Neural cell (in vitro differentiated cells): ENCODE measurements around the gene SLC29A2. TPM values are rescaled to one million over a fixed set of nuclear protein-coding genes. Genes with fewer than 3 reads are reported as not detected.
"Not testable (repeated sequence)": the region's sequence is repeated elsewhere in the genome, so short reads cannot be mapped to it uniquely, and the experiment has no call there.

Source experiments
- H2AFZ ChIP-seq: fragments of 200-600, 300-800 bp; sonication (generic), shearing (Covaris generic); 2 replicates; pipeline ENCODE4 v1.6.0; 2014; ENCODE audit warnings: low read depth, mild to moderate bottlenecking, antibody characterized with exemption, low read length, moderate library complexity
- H3F3A ChIP-seq: fragments of 200-600 bp; shearing (Covaris generic); 2 replicates; pipeline ENCODE4 v1.6.1; 2016; ENCODE audit warnings: mild to moderate bottlenecking, moderate library complexity, mixed read lengths, antibody characterized with exemption, low read length; ENCODE audit not compliant: insufficient read depth, poor library complexity, severe bottlenecking
- H3K27ac ChIP-seq: fragments of 200-600, 300-800 bp; sonication (generic), shearing (Covaris generic); 2 replicates; pipeline ENCODE4 v1.5.1; 2014; ENCODE audit warnings: mild to moderate bottlenecking, low read length, moderate library complexity
- H3K27me3 ChIP-seq: fragments of 300-800, 200-600 bp; sonication (generic), shearing (Covaris generic); 2 replicates; pipeline ENCODE4 v1.6.0; 2014; ENCODE audit warnings: mild to moderate bottlenecking, low read depth, low read length, moderate library complexity; ENCODE audit not compliant: insufficient read depth
- H3K36me3 ChIP-seq: fragments of 300-800, 200-600 bp; sonication (generic), shearing (Covaris generic); 2 replicates; pipeline ENCODE4 v1.5.1; 2014; ENCODE audit warnings: mild to moderate bottlenecking, antibody characterized with exemption, low read length, moderate library complexity; ENCODE audit not compliant: insufficient read depth
- H3K4me2 ChIP-seq: fragments of 300-800, 200-600 bp; sonication (generic), shearing (Covaris generic); 2 replicates; pipeline ENCODE4 v1.6.0; 2014; ENCODE audit warnings: mild to moderate bottlenecking, low read length
- H3K4me3 ChIP-seq: fragments of 300-800, 200-600 bp; sonication (generic), shearing (Covaris generic); 2 replicates; pipeline ENCODE4 v1.5.1; 2014; ENCODE audit warnings: mild to moderate bottlenecking, low read length, moderate library complexity
- H3K79me2 ChIP-seq: fragments of 200-600 bp; shearing (Covaris generic); replicated peaks from 2 replicates; pipeline ENCODE4 v1.6.0; 2014; ENCODE audit warnings: mild to moderate bottlenecking, low read length, moderate library complexity; ENCODE audit not compliant: insufficient read depth
- H3K9ac ChIP-seq: fragments of 300-800, 200-600 bp; sonication (generic), shearing (Covaris generic); 2 replicates; pipeline ENCODE4 v1.6.1; 2016; ENCODE audit warnings: mild to moderate bottlenecking, low read length, mixed read lengths
- H3K9me2 ChIP-seq: fragments of 200-600 bp; shearing (Covaris generic); 2 replicates; pipeline ENCODE4 v1.6.1; 2016; ENCODE audit warnings: mild to moderate bottlenecking, low read length, mixed read lengths; ENCODE audit not compliant: insufficient read depth
- H3K9me3 ChIP-seq: fragments of 200-600, 300-800 bp; sonication (generic), shearing (Covaris generic); 2 replicates; pipeline ENCODE4 v1.6.1; 2016; ENCODE audit warnings: mild to moderate bottlenecking, mixed run types, low read length, moderate library complexity, mixed read lengths
- H4K20me1 ChIP-seq: fragments of 200-600 bp; shearing (Covaris generic); 2 replicates; pipeline ENCODE4 v1.6.1; 2016; ENCODE audit warnings: mild to moderate bottlenecking, mixed run types; ENCODE audit not compliant: insufficient read depth
- RAD21 ChIP-seq: fragments of 450-650 bp; conservative IDR thresholded peaks from 2 replicates; pipeline ENCODE4 v1.6.1; 2014; ENCODE audit warnings: antibody characterized with exemption, mild to moderate bottlenecking, moderate library complexity
- SMC3 ChIP-seq: fragments of 450-650 bp; conservative IDR thresholded peaks from 2 replicates; pipeline ENCODE4 v1.6.1; 2014; ENCODE audit warnings: antibody characterized with exemption, mild to moderate bottlenecking, moderate library complexity; ENCODE audit not compliant: poor library complexity
- TAF1 ChIP-seq: IDR thresholded peaks from 2 replicates; pipeline ENCODE4 v1.6.1; 2012; ENCODE audit warnings: low read depth
- polyA plus RNA-seq: library from polyadenylated mRNA; depleted of rRNA; stranded (reverse); fragments of >200 nt; gene quantifications from 2 replicates; pipeline ENCODE4 v1.2.3, GENCODE V29; 2014
- TF ChIP-seq, protein P1 (sequence below): fragments of 450-650 bp; IDR thresholded peaks from 2 replicates; pipeline ENCODE4 v1.5.1; 2014; ENCODE audit warnings: antibody characterized with exemption, mild to moderate bottlenecking, moderate library complexity; ENCODE audit not compliant: poor library complexity, severe bottlenecking

SLC29A2 gene
- polyA plus RNA-seq, 1 donor from 2014 or later = 1.7 TPM

DNA sequence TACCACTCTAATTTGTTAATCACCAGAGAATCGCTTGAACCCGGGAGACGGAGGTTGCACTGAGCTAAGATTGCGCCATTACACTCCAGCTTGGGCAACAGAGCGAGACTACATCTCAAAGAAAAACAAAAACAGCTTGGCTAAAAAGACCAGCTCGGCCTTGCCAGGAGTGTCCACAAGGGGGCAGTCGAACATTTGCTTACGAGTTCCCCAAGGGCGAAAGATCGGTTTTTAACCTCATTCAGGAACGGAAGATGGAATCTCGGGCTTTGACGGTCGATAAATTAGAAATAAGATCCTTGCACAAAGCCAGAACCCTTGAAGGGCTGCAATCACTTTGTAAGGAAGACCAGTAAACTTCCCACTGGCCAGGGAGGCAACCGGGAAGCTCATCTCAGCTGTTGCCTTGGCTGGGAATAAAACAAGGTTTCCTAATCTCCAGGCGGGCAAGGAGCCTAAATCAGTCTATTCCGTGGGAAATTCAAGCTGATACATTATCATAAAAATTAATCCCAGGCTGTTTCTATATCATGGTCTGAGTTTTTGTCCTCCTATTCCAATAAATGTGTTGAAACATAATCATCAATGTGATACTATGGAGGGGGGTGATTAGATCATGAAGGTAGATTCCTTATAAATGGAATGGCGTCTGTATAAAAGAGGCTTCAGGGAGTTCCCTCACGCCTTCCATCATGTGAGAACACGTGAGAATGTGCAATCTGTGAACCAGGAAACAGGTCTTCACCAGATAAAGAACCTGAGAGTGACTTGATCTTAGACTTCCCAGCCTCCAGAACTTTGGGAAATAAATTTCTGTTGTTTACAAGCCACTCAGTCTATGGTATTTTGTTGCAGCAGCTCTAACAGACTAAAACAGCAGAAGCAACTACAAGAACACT, 14.9 kb upstream of the SLC29A2 start:
- Histone ChIP-seq H3K9me3 (no peaks in the 10 kb centered on the region), H3K4me2 (no peak overlapping the region), H3K9ac (peak overlapping the region; percentile 34), H2AFZ (no peak overlapping the region), H3K9me2 (no peaks in the 10 kb centered on the region), H3K27me3 (peaks cover 5% of the 10 kb centered on the region), H3K36me3 (no peaks in the 10 kb centered on the region), H4K20me1 (no peaks in the 10 kb centered on the region), H3K27ac (no peak overlapping the region), H3F3A (no peaks in the 10 kb centered on the region), H3K4me3 (peak overlapping the region; percentile 39), H3K79me2 (no peaks in the 10 kb centered on the region)
- TF ChIP-seq RAD21 = peak; percentile 71
- no peak for TF ChIP-seq TAF1
- peak; percentile 73 for TF ChIP-seq SMC3
- TF ChIP-seq, protein P1, sequence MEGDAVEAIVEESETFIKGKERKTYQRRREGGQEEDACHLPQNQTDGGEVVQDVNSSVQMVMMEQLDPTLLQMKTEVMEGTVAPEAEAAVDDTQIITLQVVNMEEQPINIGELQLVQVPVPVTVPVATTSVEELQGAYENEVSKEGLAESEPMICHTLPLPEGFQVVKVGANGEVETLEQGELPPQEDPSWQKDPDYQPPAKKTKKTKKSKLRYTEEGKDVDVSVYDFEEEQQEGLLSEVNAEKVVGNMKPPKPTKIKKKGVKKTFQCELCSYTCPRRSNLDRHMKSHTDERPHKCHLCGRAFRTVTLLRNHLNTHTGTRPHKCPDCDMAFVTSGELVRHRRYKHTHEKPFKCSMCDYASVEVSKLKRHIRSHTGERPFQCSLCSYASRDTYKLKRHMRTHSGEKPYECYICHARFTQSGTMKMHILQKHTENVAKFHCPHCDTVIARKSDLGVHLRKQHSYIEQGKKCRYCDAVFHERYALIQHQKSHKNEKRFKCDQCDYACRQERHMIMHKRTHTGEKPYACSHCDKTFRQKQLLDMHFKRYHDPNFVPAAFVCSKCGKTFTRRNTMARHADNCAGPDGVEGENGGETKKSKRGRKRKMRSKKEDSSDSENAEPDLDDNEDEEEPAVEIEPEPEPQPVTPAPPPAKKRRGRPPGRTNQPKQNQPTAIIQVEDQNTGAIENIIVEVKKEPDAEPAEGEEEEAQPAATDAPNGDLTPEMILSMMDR = peak; percentile 90

DNA sequence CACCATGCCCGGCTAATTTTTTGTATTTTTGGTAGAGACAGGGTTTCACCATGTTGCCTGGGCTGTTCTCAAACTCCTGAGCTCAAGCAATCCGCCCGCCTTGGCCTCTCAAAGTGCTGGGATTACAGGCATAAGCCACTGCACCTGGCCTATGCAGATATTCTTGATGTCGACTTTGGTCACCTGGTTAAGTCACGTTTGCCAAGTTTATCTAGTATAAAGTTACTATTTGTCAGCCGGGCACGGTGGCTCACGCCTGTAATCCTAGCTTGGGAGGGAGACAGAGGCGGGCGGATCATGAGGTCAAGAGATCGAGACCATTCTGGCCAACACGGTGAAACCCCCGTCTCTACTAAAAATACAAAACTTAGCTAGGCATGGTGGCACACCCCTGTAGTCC, 12.8 kb upstream of the SLC29A2 start:
- H3K79me2 ChIP-seq, H3K9me3 ChIP-seq, H4K20me1 ChIP-seq, H3K9me2 ChIP-seq, H3K9ac ChIP-seq, H3K27ac ChIP-seq, H3F3A ChIP-seq, H3K27me3 ChIP-seq, H2AFZ ChIP-seq, H3K4me3 ChIP-seq, H3K36me3 ChIP-seq, H3K4me2 ChIP-seq: not testable (repeated sequence)

DNA sequence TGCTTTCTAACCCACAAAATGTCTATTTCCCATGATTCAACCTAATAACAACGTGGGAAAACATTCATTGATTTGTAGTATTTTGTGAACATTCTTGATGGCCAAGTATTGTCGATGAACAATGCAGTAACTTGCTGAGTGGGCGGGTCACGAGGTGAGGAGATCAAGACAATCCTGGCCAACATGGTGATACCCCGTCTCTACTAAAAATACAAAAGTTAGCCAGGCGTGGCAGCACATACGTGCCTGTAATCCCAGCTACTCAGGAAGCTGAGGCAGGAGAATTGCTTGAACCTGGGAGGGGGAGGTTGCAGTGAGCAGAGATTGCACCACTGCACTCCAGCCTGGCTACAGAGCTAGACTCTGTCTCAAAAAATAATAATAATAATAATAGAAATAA, 8.7 kb upstream of the SLC29A2 start:
- H3K4me3 ChIP-seq, H2AFZ ChIP-seq, H3K27ac ChIP-seq, H3K27me3 ChIP-seq, H3K9ac ChIP-seq, H3K9me3 ChIP-seq, H3K36me3 ChIP-seq, H3K9me2 ChIP-seq, H3K4me2 ChIP-seq, H3K79me2 ChIP-seq, H4K20me1 ChIP-seq, H3F3A ChIP-seq: not testable (repeated sequence)

DNA sequence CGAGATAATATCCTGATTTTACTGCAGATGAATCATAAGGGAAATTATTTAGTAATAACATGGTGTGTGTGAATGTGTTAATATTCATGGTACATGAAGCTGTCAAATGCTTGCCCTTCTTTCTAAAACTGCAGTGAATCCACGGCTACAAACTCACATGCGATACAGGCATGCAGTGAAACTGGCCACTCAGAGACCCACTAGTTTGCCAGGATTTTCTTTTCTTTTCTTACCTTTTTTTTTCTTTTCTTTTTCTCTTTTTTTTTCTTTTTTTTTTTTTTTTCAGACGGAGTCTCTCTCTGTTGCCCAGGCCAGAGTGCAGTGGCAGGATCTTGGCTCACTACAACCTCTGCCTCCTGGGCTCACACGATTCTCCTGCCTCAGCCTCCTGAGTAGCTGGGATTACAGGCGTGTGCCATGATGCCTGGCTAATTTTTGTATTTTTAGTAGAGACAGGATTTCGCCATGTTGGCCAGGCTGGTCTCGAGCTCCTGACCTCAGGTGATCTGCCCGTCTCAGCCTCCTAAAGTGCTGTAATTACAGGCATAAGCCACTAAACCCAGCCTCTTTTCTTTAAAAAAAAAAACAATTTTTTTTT, 2.2 kb upstream of the SLC29A2 start:
- not testable (repeated sequence) for H3K9ac ChIP-seq, H2AFZ ChIP-seq, H3F3A ChIP-seq, H4K20me1 ChIP-seq, H3K9me2 ChIP-seq, H3K79me2 ChIP-seq, H3K9me3 ChIP-seq, H3K4me3 ChIP-seq, H3K27me3 ChIP-seq, H3K4me2 ChIP-seq, H3K36me3 ChIP-seq, H3K27ac ChIP-seq
